RWPE1 (cell line): Measurements from ENCODE around the gene SORCS1.

ENCODE experiments used
- CTCF ChIA-PET: fragments of 350-600 bp; sonication (Branson Sonifier 250); formaldehyde crosslinking; extraction: SDS; loops from one replicate; lab custom pipeline; 2021; lab: Yijun Ruan, JAX
- POLR2A ChIA-PET: fragments of 400-600 bp; formaldehyde crosslinking; extraction: SDS; loops from one replicate; lab custom pipeline; 2020; ENCODE audit warnings: antibody characterized with exemption; ENCODE audit not compliant: low non-redundant PET; lab: Yijun Ruan, JAX
- DNase-seq: peaks from one replicate; pipeline ENCODE4 v3.0.0; 2012; ENCODE audit warnings: low spot score
- H3K27ac ChIP-seq: fragments of 450-650 bp; 2 replicates; pipeline ENCODE4 v1.5.1; 2017
- CTCF ChIP-seq: fragments of 450-650 bp; conservative IDR thresholded peaks from 2 replicates; pipeline ENCODE4 v1.5.1; 2017; ENCODE audit warnings: low read depth, mild to moderate bottlenecking

The SORCS1 gene

GRCh38 chr10:106631016-106631702, 533.3 kb downstream of the SORCS1 start:
- no peak for TF ChIP-seq CTCF
- POLR2A ChIA-PET: no interaction called here
- CTCF ChIA-PET: no interaction called here
- no peak overlapping the region for H3K27ac ChIP-seq
- no peak for DNase-seq

- no peak overlapping the region for H3K27ac ChIP-seq
- no peak for DNase-seq
- no peak for TF ChIP-seq CTCF
- CTCF ChIA-PET: no interaction called here
- POLR2A ChIA-PET: no interaction called here
Observed at GRCh38 chr10:106626371-106626770, 538.1 kb downstream of the SORCS1 start.

- no peak for DNase-seq
- H3K27ac ChIP-seq: no peak overlapping the region
- POLR2A ChIA-PET: no interaction called here
- CTCF ChIA-PET: interaction anchor here (0.6 to 0.8 kb wide), 6 partner anchors 14 to 1244 kb away, joined by 3 to 4 read pairs (median 3); no protein-coding TSS in a partner anchor
- TF ChIP-seq CTCF: no peak
Observed at GRCh38 chr10:106625751-106626150, 538.8 kb downstream of the SORCS1 start.

- H3K27ac ChIP-seq: no peak overlapping the region
- CTCF ChIA-PET: interaction anchor here (0.7 kb wide), 1 partner anchor 526 kb away, joined by 3 read pairs; no protein-coding TSS in a partner anchor
- DNase-seq: no peak
- no peak for TF ChIP-seq CTCF
- POLR2A ChIA-PET: no interaction called here
Observed at GRCh38 chr10:106619346-106619745, 545.2 kb downstream of the SORCS1 start.

GRCh38 chr10:106618646-106619045, 545.9 kb downstream of the SORCS1 start:
- ChIA-PET POLR2A (no interaction called here), CTCF (no interaction called here)
- no peak overlapping the region for H3K27ac ChIP-seq
- no peak for TF ChIP-seq CTCF
- no peak for DNase-seq

- CTCF ChIA-PET: no interaction called here
- POLR2A ChIA-PET: no interaction called here
- no peak for TF ChIP-seq CTCF
- no peak for DNase-seq
- H3K27ac ChIP-seq: no peak overlapping the region
Observed at GRCh38 chr10:106615081-106615480, 549.4 kb downstream of the SORCS1 start.
